ENCODE measurements around the gene VPS52.

The VPS52 gene

DNA sequence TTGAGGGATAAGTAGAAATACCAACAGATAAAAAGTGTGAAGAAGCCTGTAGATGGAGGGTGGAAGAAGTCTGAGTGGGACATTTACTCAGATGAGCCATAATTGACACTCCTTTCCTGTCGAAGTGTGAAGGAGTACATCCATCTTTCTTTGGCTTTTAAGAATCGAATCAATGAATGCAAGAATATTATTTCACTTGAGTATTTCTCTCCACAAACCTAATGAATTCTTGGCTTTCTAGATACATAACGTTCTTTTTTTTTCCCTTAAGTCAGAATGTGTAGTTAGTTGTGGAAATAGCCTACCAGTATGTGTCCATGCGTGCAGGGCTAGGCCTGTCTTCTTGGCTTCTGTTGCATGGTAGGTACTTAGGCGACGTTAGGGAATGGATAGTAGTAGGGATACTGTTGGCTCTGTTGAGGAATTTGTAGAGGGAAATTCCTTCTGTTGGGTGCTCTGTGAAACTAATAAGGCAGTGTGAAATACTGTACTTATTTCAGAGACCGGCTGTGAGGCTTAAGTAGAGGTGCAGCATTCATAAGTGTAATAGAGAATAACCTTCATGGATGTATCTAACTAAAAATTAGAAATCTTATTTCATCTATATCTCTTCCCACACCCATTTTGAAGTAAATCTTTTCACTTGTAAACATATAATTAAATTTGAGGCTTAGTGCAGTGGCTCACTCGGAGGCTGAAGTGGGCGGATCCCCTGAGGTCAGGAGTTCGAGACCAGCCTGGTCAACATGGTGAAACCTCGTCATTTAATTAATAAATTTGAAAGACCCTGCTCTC lies 1.6 kb upstream of the VPS52 start:
- ATAC-seq: no peak
- TF ChIP-seq ZFP30 (CRISPR knock-in tag; IDR thresholded peaks at IDR 0.05) (no peak), GLIS3 (CRISPR knock-in tag; IDR thresholded peaks at IDR 0.05) (no peak), ZNF565 (CRISPR knock-in tag; conservative IDR thresholded peaks at IDR 0.05; ENCODE audit: low read depth) (no peak), SNAI2 (CRISPR knock-in tag; IDR thresholded peaks at IDR 0.05) (no peak), ZC3H10 (CRISPR knock-in tag; IDR thresholded peaks at IDR 0.05) (no peak), OSR1 (CRISPR knock-in tag; IDR thresholded peaks at IDR 0.05) (no peak), TCF4 (CRISPR knock-in tag; IDR thresholded peaks at IDR 0.05; ENCODE audit: borderline replicate concordance) (no peak), CSDC2 (CRISPR knock-in tag; IDR thresholded peaks at IDR 0.05) (no peak), ZFP3 (CRISPR knock-in tag; IDR thresholded peaks at IDR 0.05) (no peak), TOX (CRISPR knock-in tag; IDR thresholded peaks at IDR 0.05; ENCODE audit: borderline replicate concordance) (no peak), RARB (CRISPR knock-in tag; IDR thresholded peaks at IDR 0.05) (no peak), ESRRG (CRISPR knock-in tag; IDR thresholded peaks at IDR 0.05) (no peak), ARNTL (CRISPR knock-in tag; IDR thresholded peaks at IDR 0.05; ENCODE audit: borderline replicate concordance, low read depth) (no peak), PPARA (CRISPR knock-in tag; IDR thresholded peaks at IDR 0.05; ENCODE audit: borderline replicate concordance) (no peak), ZNF8 (CRISPR knock-in tag; IDR thresholded peaks at IDR 0.05) (no peak)
- TF ChIP-seq, protein P1, sequence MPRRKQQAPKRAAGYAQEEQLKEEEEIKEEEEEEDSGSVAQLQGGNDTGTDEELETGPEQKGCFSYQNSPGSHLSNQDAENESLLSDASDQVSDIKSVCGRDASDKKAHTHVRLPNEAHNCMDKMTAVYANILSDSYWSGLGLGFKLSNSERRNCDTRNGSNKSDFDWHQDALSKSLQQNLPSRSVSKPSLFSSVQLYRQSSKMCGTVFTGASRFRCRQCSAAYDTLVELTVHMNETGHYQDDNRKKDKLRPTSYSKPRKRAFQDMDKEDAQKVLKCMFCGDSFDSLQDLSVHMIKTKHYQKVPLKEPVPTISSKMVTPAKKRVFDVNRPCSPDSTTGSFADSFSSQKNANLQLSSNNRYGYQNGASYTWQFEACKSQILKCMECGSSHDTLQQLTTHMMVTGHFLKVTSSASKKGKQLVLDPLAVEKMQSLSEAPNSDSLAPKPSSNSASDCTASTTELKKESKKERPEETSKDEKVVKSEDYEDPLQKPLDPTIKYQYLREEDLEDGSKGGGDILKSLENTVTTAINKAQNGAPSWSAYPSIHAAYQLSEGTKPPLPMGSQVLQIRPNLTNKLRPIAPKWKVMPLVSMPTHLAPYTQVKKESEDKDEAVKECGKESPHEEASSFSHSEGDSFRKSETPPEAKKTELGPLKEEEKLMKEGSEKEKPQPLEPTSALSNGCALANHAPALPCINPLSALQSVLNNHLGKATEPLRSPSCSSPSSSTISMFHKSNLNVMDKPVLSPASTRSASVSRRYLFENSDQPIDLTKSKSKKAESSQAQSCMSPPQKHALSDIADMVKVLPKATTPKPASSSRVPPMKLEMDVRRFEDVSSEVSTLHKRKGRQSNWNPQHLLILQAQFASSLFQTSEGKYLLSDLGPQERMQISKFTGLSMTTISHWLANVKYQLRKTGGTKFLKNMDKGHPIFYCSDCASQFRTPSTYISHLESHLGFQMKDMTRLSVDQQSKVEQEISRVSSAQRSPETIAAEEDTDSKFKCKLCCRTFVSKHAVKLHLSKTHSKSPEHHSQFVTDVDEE (CRISPR knock-in tag; IDR thresholded peaks at IDR 0.05): no peak
- TF ChIP-seq, protein P2, sequence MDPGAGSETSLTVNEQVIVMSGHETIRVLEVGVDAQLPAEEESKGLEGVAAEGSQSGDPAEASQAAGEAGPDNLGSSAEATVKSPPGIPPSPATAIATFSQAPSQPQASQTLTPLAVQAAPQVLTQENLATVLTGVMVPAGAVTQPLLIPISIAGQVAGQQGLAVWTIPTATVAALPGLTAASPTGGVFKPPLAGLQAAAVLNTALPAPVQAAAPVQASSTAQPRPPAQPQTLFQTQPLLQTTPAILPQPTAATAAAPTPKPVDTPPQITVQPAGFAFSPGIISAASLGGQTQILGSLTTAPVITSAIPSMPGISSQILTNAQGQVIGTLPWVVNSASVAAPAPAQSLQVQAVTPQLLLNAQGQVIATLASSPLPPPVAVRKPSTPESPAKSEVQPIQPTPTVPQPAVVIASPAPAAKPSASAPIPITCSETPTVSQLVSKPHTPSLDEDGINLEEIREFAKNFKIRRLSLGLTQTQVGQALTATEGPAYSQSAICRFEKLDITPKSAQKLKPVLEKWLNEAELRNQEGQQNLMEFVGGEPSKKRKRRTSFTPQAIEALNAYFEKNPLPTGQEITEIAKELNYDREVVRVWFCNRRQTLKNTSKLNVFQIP (CRISPR knock-in tag; IDR thresholded peaks at IDR 0.05; ENCODE audit: borderline replicate concordance, low read depth): no peak
- TF ChIP-seq, protein P3, sequence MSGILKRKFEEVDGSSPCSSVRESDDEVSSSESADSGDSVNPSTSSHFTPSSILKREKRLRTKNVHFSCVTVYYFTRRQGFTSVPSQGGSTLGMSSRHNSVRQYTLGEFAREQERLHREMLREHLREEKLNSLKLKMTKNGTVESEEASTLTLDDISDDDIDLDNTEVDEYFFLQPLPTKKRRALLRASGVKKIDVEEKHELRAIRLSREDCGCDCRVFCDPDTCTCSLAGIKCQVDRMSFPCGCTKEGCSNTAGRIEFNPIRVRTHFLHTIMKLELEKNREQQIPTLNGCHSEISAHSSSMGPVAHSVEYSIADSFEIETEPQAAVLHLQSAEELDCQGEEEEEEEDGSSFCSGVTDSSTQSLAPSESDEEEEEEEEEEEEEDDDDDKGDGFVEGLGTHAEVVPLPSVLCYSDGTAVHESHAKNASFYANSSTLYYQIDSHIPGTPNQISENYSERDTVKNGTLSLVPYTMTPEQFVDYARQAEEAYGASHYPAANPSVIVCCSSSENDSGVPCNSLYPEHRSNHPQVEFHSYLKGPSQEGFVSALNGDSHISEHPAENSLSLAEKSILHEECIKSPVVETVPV (CRISPR knock-in tag; IDR thresholded peaks at IDR 0.05): no peak
- TF ChIP-seq, protein P4, sequence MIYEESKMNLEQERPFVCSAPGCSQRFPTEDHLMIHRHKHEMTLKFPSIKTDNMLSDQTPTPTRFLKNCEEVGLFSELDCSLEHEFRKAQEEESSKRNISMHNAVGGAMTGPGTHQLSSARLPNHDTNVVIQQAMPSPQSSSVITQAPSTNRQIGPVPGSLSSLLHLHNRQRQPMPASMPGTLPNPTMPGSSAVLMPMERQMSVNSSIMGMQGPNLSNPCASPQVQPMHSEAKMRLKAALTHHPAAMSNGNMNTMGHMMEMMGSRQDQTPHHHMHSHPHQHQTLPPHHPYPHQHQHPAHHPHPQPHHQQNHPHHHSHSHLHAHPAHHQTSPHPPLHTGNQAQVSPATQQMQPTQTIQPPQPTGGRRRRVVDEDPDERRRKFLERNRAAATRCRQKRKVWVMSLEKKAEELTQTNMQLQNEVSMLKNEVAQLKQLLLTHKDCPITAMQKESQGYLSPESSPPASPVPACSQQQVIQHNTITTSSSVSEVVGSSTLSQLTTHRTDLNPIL (CRISPR knock-in tag; IDR thresholded peaks at IDR 0.05; ENCODE audit: low read depth): no peak

DNA sequence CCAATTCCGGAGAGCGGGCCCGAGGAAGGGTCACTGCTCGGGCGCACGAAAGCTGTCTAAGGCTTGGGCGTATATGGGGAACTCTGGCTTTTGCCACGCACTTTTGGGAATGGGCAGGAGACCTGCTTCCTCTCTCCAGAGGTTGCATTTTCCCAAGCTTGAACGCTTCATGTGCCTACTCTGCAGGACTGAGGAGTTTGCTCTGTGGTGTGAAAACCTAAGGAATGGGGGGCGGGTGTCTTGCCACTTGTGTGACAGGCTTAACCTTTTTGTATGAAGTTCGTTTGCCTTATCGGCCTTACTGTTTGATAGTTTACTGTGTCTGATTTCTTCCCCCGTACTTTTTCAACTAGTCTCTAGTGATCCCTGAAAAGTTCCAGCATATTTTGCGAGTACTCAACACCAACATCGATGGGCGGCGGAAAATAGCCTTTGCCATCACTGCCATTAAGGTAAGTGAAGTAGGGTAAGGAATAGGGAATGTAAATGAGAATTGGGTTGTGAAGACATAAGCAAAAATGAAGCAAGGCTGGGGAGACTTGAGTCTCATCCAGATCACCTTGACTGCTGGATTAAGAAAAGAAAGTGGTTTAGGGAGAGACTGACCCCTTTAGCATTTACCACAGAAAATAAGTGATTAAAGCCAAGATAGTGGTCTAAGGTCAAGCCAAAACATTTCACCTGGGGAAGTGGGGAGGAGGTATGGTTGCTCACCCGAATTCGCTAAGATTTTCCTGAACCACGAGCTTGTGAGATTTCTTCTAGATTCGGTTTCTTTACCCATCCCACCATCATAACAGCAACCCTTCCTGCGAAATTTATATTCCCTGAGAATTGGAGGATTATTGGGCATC lies 826 bp upstream of the VPS52 start:
- TF ChIP-seq ZFP3 (CRISPR knock-in tag; IDR thresholded peaks at IDR 0.05) (no peak), OSR1 (CRISPR knock-in tag; IDR thresholded peaks at IDR 0.05) (no peak), ZC3H10 (CRISPR knock-in tag; IDR thresholded peaks at IDR 0.05) (no peak), RARB (CRISPR knock-in tag; IDR thresholded peaks at IDR 0.05) (no peak), BACH2 (CRISPR knock-in tag; IDR thresholded peaks at IDR 0.05; ENCODE audit: borderline replicate concordance) (no peak)
- peak; percentile 10 for ATAC-seq

DNA sequence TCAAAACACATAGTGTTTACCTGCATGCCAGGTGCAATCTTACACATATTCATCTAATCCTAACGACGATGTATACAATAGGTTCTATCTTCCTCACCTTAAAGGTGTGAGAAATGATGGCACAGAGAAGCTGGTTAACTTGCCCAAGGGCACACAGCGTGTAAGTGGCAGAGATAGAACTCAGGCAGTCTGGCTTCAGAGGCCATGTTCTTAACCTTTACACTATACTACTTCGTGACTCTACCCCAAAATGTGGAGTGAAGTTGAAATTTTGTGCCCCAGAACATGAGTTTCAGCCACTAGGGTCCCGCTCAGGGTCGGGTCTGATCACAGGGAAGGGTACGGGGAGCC lies 584 bp downstream of the VPS52 start:
- ATAC-seq: peak; percentile 11
- 0 out of 2 replicates have a peak, but pooled peaks have one; percentile 21 for TF ChIP-seq GLIS3 (CRISPR knock-in tag; IDR thresholded peaks at IDR 0.05)
- TF ChIP-seq, protein P5, sequence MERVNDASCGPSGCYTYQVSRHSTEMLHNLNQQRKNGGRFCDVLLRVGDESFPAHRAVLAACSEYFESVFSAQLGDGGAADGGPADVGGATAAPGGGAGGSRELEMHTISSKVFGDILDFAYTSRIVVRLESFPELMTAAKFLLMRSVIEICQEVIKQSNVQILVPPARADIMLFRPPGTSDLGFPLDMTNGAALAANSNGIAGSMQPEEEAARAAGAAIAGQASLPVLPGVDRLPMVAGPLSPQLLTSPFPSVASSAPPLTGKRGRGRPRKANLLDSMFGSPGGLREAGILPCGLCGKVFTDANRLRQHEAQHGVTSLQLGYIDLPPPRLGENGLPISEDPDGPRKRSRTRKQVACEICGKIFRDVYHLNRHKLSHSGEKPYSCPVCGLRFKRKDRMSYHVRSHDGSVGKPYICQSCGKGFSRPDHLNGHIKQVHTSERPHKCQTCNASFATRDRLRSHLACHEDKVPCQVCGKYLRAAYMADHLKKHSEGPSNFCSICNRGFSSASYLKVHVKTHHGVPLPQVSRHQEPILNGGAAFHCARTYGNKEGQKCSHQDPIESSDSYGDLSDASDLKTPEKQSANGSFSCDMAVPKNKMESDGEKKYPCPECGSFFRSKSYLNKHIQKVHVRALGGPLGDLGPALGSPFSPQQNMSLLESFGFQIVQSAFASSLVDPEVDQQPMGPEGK (CRISPR knock-in tag; IDR thresholded peaks at IDR 0.05; ENCODE audit: borderline replicate concordance): no peak
- TF ChIP-seq TOX (CRISPR knock-in tag; IDR thresholded peaks at IDR 0.05; ENCODE audit: borderline replicate concordance): no peak
